Gastrocnemius medialis (tissue), 4 donors: ENCODE data around the gene DBH. TPM values are rescaled to one million over a fixed set of nuclear protein-coding genes. Genes with fewer than 3 reads are reported as not detected.

Source experiments
- ATAC-seq, 2 donors: fragments of 150-250 bp; one replicate each; pipeline ENCODE4 v1.9.1; 2016
- DNase-seq, 2 donors: peaks; one replicate each; pipeline ENCODE4 v3.0.0-alpha.2; 2019
- H3K27ac ChIP-seq, 4 donors: fragments of 200-600 bp; sonication (generic); 1 replicate in 1 of 4; 2 replicates in 3 of 4; pipeline ENCODE4 v1.5.1; 2016 to 2018; ENCODE audit warnings: mild to moderate bottlenecking in 2 of 4, moderate library complexity in 1 of 4
- H3K27me3 ChIP-seq, 3 donors: fragments of 200-600 bp; sonication (generic) in 2 of 3; 1 replicate in 1 of 3; 2 replicates in 2 of 3; pipeline versions ENCODE4 v1.5.1 to v1.6.0; 2016 to 2019; ENCODE audit warnings: mild to moderate bottlenecking in 1 of 3, moderate library complexity in 1 of 3
- H3K36me3 ChIP-seq, 2 donors: fragments of 200-600 bp; sonication (generic) in 1 of 2; one replicate each; pipeline ENCODE4 v1.5.1; 2017 to 2018
- H3K4me1 ChIP-seq, 2 donors: fragments of 200-600 bp; sonication (generic) in 1 of 2; one replicate each; pipeline ENCODE4 v1.5.1; 2016 to 2017; ENCODE audit warnings: mild to moderate bottlenecking in 2 of 2
- H3K4me3 ChIP-seq, 4 donors: fragments of 200-600 bp; sonication (generic) in 3 of 4; 1 replicate in 1 of 4; 2 replicates in 3 of 4; pipeline ENCODE4 v1.5.1; 2016 to 2019; ENCODE audit warnings: mild to moderate bottlenecking in 2 of 4
- H3K9me3 ChIP-seq, 3 donors: fragments of 200-600 bp; sonication (generic) in 2 of 3; 1 replicate in 1 of 3; 2 replicates in 2 of 3; pipeline ENCODE4 v1.5.1; 2016 to 2019
- CTCF ChIP-seq, 5 experiments: fragments of 450-650 bp in 3 of 5; fragments of 200-600 bp in 2 of 5; sonication (generic) in 2 of 5; IDR thresholded peaks in 4 of 5; conservative IDR thresholded peaks in 1 of 5; 1 replicate in 4 of 5; 2 replicates in 1 of 5; pipeline ENCODE4 v1.5.1; 2016 to 2019; ENCODE audit warnings: antibody characterized with exemption in 5 of 5, mild to moderate bottlenecking in 3 of 5, moderate library complexity in 3 of 5
- POLR2A ChIP-seq, 2 donors: fragments of 450-650 bp; IDR thresholded peaks; one replicate each; pipeline ENCODE4 v1.6.1; 2017; ENCODE audit warnings: antibody characterized with exemption in 2 of 2, mild to moderate bottlenecking in 2 of 2, moderate library complexity in 2 of 2
- in situ Hi-C, 4 donors: fragments of 200-750 bp; cut with MboI; loops; one replicate each; pipeline versions ENCODE4 v1.15.0 to v1.8.0; 2017; ENCODE audit warnings: low sequenced_read_pairs in 4 of 4
- intact Hi-C: fragments of 100-400 bp; cut with DNase I; formaldehyde crosslinking; loops from one replicate; pipeline ENCODE4 v1.15.1; 2023; ENCODE audit warnings: low total_unique reads
- total RNA-seq, 4 donors: library from RNA; depleted of rRNA; stranded (reverse); fragments of >200 nt; gene quantifications; one replicate each; pipeline versions ENCODE4 v1.1.0 to v1.2.3, GENCODE V29; 2016

The DBH gene
- total RNA-seq, 4 donors from 2014 or later = not detected

- H3K4me1 ChIP-seq = no peaks in the 10 kb centered on the region
- no peak for TF ChIP-seq POLR2A (IDR thresholded peaks at IDR 0.05)
- no peak for TF ChIP-seq CTCF (IDR thresholded peaks at IDR 0.05 in 4 of 5, conservative IDR thresholded peaks at IDR 0.05 in 1 of 5)
- H3K36me3 ChIP-seq = no peaks in the 10 kb centered on the region
- peaks cover 6 to 19% (median 12%) of the 10 kb centered on the region in 3 donors for H3K27me3 ChIP-seq
- in situ Hi-C loops = no loop called here
- no peak overlapping the region for H3K4me3 ChIP-seq
- intact Hi-C loops = no loop called here
- H3K9me3 ChIP-seq = no peaks in the 10 kb centered on the region
- no peak for ATAC-seq
- H3K27ac ChIP-seq = no peak overlapping the region
- DNase-seq = peak in 1 of 2 donors; percentile 4
Observed at GRCh38 chr9:133708246-133709014, 72.3 kb downstream of the DBH start.

Other genes starting within 250 kb of the DBH start
- 10 to 100 TPM; 26.1 to 42.5 (median 34.6) TPM for gene REXO4, start 218.4 kb upstream of the DBH start, total RNA-seq
- 1 to 10 TPM; 1.0 to 2.2 (median 1.4) TPM for gene ADAMTS13, start 214.0 kb upstream of the DBH start, total RNA-seq
- gene CACFD1, start 176.4 kb upstream of the DBH start, total RNA-seq = 10 to 100 TPM in 2 of 4 donors, 1 to 10 TPM in 2; 7.0 to 28.3 (median 10.1) TPM
- 1 to 10 TPM in 2 of 4 donors, under 1 TPM in 2; 0.41 to 2.4 (median 1.4) TPM for gene SLC2A6, start 157.3 kb upstream of the DBH start, total RNA-seq
- not detected for gene MYMK, start 111.4 kb upstream of the DBH start, total RNA-seq
- 1 to 10 TPM in 1 of 4 donors, under 1 TPM in 3; 0.10 to 1.8 (median 0.44) TPM for gene ADAMTSL2, start 101.7 kb upstream of the DBH start, total RNA-seq
- not detected for gene FAM163B, start 27.0 kb upstream of the DBH start, total RNA-seq
- gene SARDH, start 102.0 kb downstream of the DBH start, total RNA-seq = 1 to 10 TPM in 1 of 4 donors, under 1 TPM in 3; 0.39 to 2.9 (median 0.59) TPM